Non-pigmented ciliary epithelial cell (primary cell): ENCODE measurements around the gene PGPEP1.
"Not testable (repeated sequence)": the region's sequence is repeated elsewhere in the genome, so short reads cannot be mapped to it uniquely, and the experiment has no call there.

ENCODE experiments used
- DNase-seq: peaks from one replicate; pipeline ENCODE4 v3.0.0-alpha.2; 2010; ENCODE audit warnings: low read depth

Gene PGPEP1

DNA sequence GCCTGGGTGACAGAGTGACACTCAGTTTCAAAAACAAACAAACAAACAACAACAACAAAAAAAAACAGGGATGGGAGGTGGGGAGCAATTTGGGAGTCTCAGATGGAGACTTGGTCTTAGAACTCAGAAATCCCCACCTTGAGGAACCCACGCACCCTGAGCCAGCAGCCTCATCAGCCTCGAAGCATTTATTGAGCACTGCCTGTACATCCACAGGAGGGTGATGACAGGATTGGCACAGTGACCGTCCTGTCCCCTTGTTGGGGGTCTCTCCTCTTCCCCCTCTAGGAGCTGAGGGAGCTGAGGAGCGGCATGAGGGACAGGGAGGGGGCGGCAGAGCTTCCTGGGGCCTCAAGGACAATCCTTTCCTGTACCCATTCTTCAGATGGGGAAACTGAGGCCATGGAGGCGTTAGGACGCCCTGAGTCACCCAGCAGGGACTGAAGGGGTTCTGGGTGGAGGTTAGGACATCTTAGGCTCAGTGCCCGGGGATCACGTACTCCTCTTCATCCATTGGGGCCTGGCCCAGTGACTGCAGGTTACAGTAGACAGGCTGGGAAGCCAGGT, 51.2 kb downstream of the PGPEP1 start:
- no peak for DNase-seq

DNA sequence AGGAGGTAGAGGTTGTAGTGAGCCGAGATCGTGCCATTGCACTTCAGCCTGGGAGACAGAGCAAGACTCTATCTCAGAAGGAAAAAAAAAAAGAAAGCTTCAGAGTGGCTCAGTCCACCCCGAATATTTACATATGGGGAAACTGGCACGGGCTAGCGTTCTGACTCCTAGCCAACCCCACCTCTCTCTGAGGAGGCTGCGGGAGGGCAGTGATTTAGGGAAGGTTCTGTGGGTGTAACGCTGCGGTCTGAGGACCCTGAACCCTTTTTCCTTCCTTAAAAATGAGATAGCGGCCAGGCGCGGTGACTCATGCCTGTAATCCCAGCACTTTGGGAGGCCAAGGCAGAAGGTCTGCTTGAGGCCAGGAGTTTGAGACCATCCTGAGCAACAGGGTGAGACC, 52.0 kb downstream of the PGPEP1 start:
- DNase-seq, result no peak

- DNase-seq, result no peak
These were observed 52.5 kb downstream of the PGPEP1 start for GRCh38 chr19:18392926-18393325.

DNA sequence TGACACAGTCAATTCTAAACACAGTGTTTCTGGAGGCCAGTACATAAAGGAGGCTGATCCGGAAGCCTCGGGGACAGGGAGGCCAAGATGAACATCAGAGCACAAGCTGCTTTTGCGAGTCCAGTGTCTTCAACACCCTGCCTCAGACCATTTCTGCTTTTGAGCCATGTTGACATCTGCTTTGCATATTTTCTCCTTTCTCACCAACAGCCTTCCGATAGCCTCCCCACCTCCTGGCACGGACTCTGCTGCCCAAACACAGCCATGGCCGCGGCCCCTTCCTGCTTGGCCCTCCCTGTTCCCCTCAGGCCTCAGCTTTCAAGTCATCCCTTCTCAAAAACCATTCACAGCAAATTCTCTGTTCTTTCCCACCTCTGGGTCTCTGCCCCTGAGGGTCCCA, 53.4 kb downstream of the PGPEP1 start:
- DNase-seq, result no peak

DNA sequence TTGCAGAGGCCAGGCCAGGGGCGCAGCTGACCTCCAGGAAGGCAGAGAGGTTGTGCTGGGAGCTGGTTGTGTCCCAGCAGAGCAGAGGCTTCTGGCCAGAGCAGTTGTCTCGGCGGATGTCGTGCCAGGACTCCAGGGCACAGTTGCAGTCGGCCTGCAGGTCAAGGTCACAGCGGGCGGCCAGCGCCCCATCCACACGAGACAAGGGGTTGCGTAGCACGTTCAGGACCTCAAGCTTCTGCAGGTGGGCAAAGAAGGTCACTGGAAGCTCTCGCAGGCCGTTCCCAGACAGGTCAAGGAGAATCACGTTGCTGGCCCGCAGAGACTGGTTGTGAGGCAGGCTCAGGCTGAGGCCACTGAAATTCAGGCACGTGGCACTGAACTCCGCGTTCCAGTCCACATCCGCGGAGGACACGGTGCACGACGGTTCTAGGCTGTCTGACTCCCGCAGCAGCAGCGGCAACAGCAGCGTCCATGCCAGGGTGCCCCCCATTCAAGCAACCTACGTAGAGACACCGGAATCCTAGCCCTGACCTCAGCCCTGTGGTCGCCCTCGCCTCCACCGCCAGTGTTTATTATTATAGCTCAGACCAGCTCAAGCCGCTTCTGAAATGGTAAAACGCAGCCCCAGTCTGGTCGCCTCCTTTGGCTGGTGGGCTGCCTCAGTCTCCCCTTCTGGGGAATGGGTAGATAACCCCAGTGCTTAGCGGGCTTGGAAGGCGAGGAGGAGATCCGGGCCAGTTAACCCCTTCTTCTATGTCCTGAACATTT, 56.3 kb downstream of the PGPEP1 start:
- no peak for DNase-seq

GRCh38 chr19:18397242-18398202, 57.1 kb downstream of the PGPEP1 start, which contains the start of gene LRRC25:
Gene LRRC25 (minus strand): TSS chr19:18397622. CDS start chr19:18396963, 659 bp downstream.
- DNase-seq, result no peak

GRCh38 chr19:18399008-18399407, 58.6 kb downstream of the PGPEP1 start:
- DNase-seq, result no peak

- no peak for DNase-seq
These were observed 61.2 kb downstream of the PGPEP1 start for GRCh38 chr19:18401580-18402112.

- DNase-seq, result not testable (repeated sequence)
These were observed 62.3 kb downstream of the PGPEP1 start for GRCh38 chr19:18402455-18403248.

GRCh38 chr19:18405754-18406153, 65.4 kb downstream of the PGPEP1 start:
- DNase-seq, result not testable (repeated sequence)

DNA sequence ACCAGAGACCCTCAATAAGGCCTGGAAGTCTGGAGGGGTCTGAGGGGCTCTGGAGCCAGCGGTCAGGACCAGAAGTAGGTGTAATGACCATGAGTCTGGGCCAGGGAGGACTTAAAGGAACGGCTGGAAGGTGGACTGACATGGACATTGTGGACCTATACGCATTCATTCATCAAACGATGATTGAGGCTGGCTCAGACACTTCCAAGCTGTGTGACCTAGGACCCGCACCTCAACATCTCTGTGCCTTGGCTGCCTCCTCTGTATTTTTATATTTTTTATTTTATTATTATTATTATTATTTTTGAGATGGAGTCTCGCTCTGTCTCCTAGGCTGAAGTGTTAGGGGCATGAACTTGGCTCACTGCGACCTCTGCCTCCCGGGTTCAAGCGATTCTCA, 66.4 kb downstream of the PGPEP1 start:
- no peak for DNase-seq

DNA sequence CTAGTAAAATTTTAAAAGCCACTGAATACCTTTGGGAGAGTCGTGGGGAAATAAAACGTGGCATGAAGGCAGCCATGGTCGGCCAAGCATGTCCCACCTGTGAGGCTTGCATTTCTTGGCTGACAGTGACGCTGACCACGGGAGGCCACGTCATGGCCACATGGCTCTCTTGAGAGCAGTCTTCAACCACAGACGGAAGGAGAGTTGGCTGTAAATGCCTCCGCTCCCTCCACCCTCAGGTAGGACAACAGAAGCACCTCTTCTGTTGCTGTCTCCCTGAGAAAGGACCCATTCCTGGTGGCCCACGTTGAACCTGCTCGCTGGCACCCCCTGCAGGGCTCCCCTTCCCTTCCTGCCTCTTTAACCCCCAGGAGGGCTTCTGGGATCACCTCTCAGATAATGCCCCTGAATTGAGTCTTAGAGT, 67.7 kb downstream of the PGPEP1 start:
- DNase-seq, result no peak

DNA sequence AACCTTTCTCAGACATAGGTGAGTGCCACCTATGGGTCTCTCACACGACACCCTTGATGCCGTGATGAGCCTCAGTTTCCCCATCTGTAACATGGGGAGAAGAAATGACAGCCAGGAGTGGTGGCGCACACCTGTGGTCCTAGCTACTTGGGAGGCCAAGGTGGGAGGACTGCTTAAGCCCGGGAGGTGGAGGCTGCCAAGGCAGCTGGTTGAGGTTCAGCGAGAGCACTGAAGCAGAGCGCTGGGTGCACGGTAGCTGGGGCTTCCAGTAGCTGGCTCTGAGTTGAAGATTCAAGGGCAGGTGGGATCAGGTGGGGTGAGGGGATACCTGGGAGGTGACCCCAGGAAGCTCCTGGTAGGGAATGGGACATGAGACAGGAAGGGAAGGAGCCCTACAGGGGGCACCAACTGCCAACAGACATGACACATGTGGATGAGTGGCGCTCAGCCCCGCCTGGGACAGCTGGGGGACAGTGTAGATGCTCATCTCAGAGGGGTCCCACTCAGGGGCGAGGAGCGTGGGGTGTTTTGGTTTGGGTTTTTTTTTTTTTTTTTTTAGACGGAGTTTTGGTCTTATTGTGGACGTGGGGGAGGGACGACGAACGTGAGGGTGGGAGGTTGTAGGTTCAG, 72.3 kb downstream of the PGPEP1 start:
- no peak for DNase-seq

- no peak for DNase-seq
These were observed 74.2 kb downstream of the PGPEP1 start for GRCh38 chr19:18414504-18415177.

DNA sequence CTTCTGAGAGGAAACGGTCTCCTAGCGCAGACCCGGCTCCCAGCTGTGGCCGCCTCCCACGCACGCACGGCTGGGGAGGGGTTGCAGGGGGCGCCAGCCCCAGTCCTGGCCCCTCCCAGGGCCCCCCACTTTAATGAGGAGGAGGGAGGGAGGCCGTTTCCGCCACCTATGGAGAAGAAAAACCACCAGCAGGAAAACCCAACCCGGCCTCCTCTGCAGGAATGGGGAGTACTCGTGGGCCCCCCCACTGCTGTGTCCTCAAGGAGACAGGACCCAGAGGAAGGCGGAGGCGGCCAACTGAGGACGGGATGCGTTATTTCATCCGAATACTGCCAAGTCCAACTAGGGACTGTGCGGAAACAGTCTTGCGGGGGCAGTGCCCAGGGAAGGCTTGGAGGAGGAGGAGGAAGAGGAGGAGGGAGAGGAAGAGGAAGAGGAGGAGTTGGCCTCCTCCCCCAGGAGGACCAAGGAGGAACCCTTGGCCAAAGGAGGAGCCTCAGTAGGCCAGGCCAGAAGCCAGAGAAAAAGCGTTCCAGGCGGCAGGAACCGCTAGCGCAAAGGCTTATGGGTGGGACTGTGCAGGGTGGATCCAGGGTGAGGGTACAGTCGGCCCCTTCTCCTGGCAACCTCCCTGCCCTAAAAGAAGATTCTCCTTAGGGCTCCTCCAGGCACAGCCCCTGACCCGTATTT, 74.9 kb downstream of the PGPEP1 start:
- no peak for DNase-seq

GRCh38 chr19:18416778-18417249, 76.4 kb downstream of the PGPEP1 start:
- no peak for DNase-seq

DNA sequence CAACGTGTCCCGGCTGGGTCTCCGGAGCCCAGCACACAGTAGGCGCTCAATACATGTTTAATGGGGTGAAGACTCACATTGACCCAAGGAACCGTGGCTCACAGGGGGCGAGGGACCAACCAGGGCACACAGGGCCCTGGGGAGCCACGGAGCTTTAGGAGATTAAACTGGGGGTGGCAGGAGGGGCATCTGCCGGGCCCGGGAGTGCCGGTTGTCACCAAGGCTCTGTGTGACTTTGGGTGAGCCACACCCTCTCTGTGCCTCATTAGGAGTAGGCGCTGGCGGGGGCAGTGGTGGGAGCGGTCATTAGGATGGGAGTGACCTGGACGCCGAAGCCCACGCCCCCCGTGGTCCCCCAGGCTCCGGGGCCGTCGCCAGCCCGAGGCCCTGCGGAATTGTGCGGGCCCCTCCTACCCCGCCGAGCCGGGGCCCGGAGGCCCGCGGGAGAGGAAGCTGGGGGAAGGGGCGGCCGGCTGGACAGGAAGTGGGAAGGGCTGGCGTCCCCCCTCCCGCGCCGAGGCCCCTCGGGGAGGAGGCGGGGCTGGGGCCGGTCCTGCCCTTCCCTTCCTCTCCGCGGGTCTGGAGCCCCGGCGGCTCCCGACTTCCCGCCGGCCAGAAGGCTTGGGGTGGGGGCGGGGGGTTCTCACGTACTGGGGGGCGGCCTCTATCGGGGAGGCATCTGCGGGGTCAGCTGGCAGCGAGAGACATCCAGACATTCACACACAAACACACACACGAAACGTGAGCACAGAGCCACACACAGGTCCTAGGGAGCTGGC, 77.0 kb downstream of the PGPEP1 start:
- no peak for DNase-seq

- no peak for DNase-seq
These were observed 77.7 kb downstream of the PGPEP1 start for GRCh38 chr19:18418029-18418482.
